ENCODE data around the gene WDPCP.
"Not testable (repeated sequence)": the region's sequence is repeated elsewhere in the genome, so short reads cannot be mapped to it uniquely, and the experiment has no call there.

The WDPCP gene

GRCh38 chr2:63343397-63344109 lies 244.7 kb downstream of the WDPCP start:
- DNase-seq: no peak

GRCh38 chr2:63340443-63340842 lies 247.8 kb downstream of the WDPCP start:
- no peak for DNase-seq

- no peak for DNase-seq
These were observed 253.4 kb downstream of the WDPCP start for GRCh38 chr2:63334910-63335309.

- DNase-seq: no peak
These were observed 261.8 kb downstream of the WDPCP start for GRCh38 chr2:63326473-63326872.

- not testable (repeated sequence) for DNase-seq
These were observed 264.6 kb downstream of the WDPCP start for GRCh38 chr2:63323662-63324061.

- not testable (repeated sequence) for DNase-seq
These were observed 266.3 kb downstream of the WDPCP start for GRCh38 chr2:63321973-63322372.

- DNase-seq: no peak
These were observed 267.6 kb downstream of the WDPCP start for GRCh38 chr2:63320669-63321068.

GRCh38 chr2:63310614-63311013 lies 277.7 kb downstream of the WDPCP start:
- DNase-seq: no peak

- no peak for DNase-seq
These were observed 286.8 kb downstream of the WDPCP start for GRCh38 chr2:63301481-63301880.

- no peak for DNase-seq
These were observed 287.4 kb downstream of the WDPCP start for GRCh38 chr2:63300835-63301234.

- DNase-seq: no peak
These were observed 300.3 kb downstream of the WDPCP start for GRCh38 chr2:63287956-63288355.

- DNase-seq: not testable (repeated sequence)
These were observed 301.8 kb downstream of the WDPCP start for GRCh38 chr2:63286520-63286919.

GRCh38 chr2:63283273-63283672 lies 305.0 kb downstream of the WDPCP start:
- no peak for DNase-seq

- DNase-seq: no peak
These were observed 315.7 kb downstream of the WDPCP start for GRCh38 chr2:63272560-63272959.

GRCh38 chr2:63270717-63271116 lies 317.6 kb downstream of the WDPCP start:
- DNase-seq: no peak

GRCh38 chr2:63268946-63269345 lies 319.3 kb downstream of the WDPCP start:
- DNase-seq: no peak

GRCh38 chr2:63261137-63261621 lies 327.1 kb downstream of the WDPCP start:
- DNase-seq: no peak

- DNase-seq: no peak
These were observed 330.8 kb downstream of the WDPCP start for GRCh38 chr2:63257473-63257872.

GRCh38 chr2:63249161-63249560 lies 339.1 kb downstream of the WDPCP start:
- DNase-seq: no peak

- DNase-seq: no peak
These were observed 345.5 kb downstream of the WDPCP start for GRCh38 chr2:63242747-63243146.

- DNase-seq: no peak
These were observed 362.2 kb downstream of the WDPCP start for GRCh38 chr2:63225964-63226686.

- no peak for DNase-seq
These were observed 369.3 kb downstream of the WDPCP start for GRCh38 chr2:63218800-63219526.

GRCh38 chr2:63195310-63195709 lies 393.0 kb downstream of the WDPCP start:
- no peak for DNase-seq

- DNase-seq: no peak
These were observed 394.1 kb downstream of the WDPCP start for GRCh38 chr2:63194175-63194574.
